GM12878 (cell line): ENCODE results near the gene BLNK.

Experiments used
- ESRRA ChIP-seq: IDR thresholded peaks from 2 replicates; pipeline ENCODE4 v1.6.1; 2012; ENCODE audit warnings: mild to moderate bottlenecking, low read length, improper control_type of control experiment
- HDAC6 ChIP-seq: fragments of 200-600 bp; sonication (generic); IDR thresholded peaks from one replicate; pipeline ENCODE4 v1.8.0; 2017; ENCODE audit warnings: antibody characterized with exemption; ENCODE audit not compliant: unreplicated experiment
- RAD21 ChIP-seq: IDR thresholded peaks from 2 replicates; pipeline ENCODE4 v1.6.1; 2011; ENCODE audit warnings: mild to moderate bottlenecking, low read depth, low read length, moderate library complexity; ENCODE audit not compliant: insufficient read depth
- SPI1 ChIP-seq: IDR thresholded peaks from 2 replicates; pipeline ENCODE4 v1.6.1; 2011; ENCODE audit warnings: low read depth, mild to moderate bottlenecking, low read length, moderate library complexity, borderline replicate concordance; ENCODE audit not compliant: insufficient read depth
- YY1 ChIP-seq: IDR thresholded peaks from 2 replicates; pipeline ENCODE4 v1.6.1; 2011; ENCODE audit warnings: low read depth, mild to moderate bottlenecking, low read length
- ZNF207 ChIP-seq: fragments of 450-650 bp; IDR thresholded peaks from 2 replicates; pipeline ENCODE4 v1.6.1; 2014; ENCODE audit warnings: antibody characterized with exemption, mild to moderate bottlenecking, borderline replicate concordance
- TF ChIP-seq, protein P1 (sequence below), 3 experiments: IDR thresholded peaks in 2 of 3; conservative IDR thresholded peaks in 1 of 3; 2 replicates each; pipeline ENCODE4 v1.5.1; 2011; ENCODE audit warnings: low read depth in 3 of 3, low read length in 3 of 3, mild to moderate bottlenecking in 3 of 3, control low read depth in 2 of 3, moderate library complexity in 2 of 3, inconsistent platforms in 1 of 3, mixed read lengths in 1 of 3; ENCODE audit not compliant: control insufficient read depth in 2 of 3, insufficient read depth in 1 of 3; ENCODE audit errors: extremely low read depth in 1 of 3
- TF ChIP-seq, protein P2 (sequence below): IDR thresholded peaks from 2 replicates; pipeline ENCODE4 v1.6.1; 2011; ENCODE audit warnings: low read depth, low read length, improper control_type of control experiment, borderline replicate concordance
- TF ChIP-seq, protein P3 (sequence below): IDR thresholded peaks from 2 replicates; pipeline ENCODE4 v1.6.1; 2011; ENCODE audit warnings: low read depth, mild to moderate bottlenecking, low read length, moderate library complexity, borderline replicate concordance; ENCODE audit errors: extremely low read depth
- TF ChIP-seq, protein P4 (sequence below): IDR thresholded peaks from 2 replicates; pipeline ENCODE4 v1.6.1; 2012; ENCODE audit warnings: low read depth, low read length, improper control_type of control experiment
- TF ChIP-seq, protein P5 (sequence below): IDR thresholded peaks from 2 replicates; pipeline ENCODE4 v1.6.1; 2012; ENCODE audit warnings: low read depth, low read length, improper control_type of control experiment

DNA sequence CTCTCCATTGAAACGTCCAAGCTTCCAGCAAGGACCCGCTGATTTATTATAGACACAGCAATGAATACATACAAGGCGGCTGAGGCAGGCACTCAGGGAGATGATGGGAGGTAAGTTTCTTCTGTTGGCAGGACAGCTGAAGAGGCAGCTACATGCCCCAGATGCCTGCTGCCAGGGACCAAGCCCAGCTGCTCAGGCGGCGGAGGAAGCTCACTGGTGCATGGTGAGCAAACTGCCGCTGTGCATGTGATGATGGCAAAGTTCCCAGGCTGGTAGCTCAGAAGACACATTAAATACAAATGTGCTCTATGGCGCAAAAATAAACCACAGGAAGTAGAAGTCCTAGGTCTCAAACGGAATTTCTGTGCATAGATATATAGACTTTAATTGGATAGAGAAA lies 35.1 kb upstream of the BLNK start:
- TF ChIP-seq SPI1: no peak
- no peak for TF ChIP-seq ZNF207
- TF ChIP-seq ESRRA: no peak
- TF ChIP-seq, protein P1, sequence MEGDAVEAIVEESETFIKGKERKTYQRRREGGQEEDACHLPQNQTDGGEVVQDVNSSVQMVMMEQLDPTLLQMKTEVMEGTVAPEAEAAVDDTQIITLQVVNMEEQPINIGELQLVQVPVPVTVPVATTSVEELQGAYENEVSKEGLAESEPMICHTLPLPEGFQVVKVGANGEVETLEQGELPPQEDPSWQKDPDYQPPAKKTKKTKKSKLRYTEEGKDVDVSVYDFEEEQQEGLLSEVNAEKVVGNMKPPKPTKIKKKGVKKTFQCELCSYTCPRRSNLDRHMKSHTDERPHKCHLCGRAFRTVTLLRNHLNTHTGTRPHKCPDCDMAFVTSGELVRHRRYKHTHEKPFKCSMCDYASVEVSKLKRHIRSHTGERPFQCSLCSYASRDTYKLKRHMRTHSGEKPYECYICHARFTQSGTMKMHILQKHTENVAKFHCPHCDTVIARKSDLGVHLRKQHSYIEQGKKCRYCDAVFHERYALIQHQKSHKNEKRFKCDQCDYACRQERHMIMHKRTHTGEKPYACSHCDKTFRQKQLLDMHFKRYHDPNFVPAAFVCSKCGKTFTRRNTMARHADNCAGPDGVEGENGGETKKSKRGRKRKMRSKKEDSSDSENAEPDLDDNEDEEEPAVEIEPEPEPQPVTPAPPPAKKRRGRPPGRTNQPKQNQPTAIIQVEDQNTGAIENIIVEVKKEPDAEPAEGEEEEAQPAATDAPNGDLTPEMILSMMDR (IDR thresholded peaks at IDR 0.05 in 2 of 3, conservative IDR thresholded peaks at IDR 0.05 in 1 of 3; ENCODE audit: control insufficient read depth in 2 of 3, extremely low read depth in 1 of 3, insufficient read depth in 1 of 3, low read depth in 3 of 3, low read length in 3 of 3): no peak
- no peak for TF ChIP-seq RAD21
- no peak for TF ChIP-seq HDAC6
- TF ChIP-seq, protein P2, sequence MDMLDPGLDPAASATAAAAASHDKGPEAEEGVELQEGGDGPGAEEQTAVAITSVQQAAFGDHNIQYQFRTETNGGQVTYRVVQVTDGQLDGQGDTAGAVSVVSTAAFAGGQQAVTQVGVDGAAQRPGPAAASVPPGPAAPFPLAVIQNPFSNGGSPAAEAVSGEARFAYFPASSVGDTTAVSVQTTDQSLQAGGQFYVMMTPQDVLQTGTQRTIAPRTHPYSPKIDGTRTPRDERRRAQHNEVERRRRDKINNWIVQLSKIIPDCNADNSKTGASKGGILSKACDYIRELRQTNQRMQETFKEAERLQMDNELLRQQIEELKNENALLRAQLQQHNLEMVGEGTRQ: no peak
- TF ChIP-seq, protein P3, sequence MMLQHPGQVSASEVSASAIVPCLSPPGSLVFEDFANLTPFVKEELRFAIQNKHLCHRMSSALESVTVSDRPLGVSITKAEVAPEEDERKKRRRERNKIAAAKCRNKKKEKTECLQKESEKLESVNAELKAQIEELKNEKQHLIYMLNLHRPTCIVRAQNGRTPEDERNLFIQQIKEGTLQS: no peak
- TF ChIP-seq, protein P4, sequence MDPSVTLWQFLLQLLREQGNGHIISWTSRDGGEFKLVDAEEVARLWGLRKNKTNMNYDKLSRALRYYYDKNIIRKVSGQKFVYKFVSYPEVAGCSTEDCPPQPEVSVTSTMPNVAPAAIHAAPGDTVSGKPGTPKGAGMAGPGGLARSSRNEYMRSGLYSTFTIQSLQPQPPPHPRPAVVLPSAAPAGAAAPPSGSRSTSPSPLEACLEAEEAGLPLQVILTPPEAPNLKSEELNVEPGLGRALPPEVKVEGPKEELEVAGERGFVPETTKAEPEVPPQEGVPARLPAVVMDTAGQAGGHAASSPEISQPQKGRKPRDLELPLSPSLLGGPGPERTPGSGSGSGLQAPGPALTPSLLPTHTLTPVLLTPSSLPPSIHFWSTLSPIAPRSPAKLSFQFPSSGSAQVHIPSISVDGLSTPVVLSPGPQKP: no peak
- TF ChIP-seq, protein P5, sequence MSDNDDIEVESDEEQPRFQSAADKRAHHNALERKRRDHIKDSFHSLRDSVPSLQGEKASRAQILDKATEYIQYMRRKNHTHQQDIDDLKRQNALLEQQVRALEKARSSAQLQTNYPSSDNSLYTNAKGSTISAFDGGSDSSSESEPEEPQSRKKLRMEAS: no peak
- TF ChIP-seq YY1: no peak
